ENCODE measurements around the gene NEURL1B. TPM values are rescaled to one million over a fixed set of nuclear protein-coding genes. Genes with fewer than 3 reads are reported as not detected.

Gene NEURL1B
- total and polyA plus RNA-seq, 10 donors, result 0.26 to 2.5 (median 1.2) TPM

- Histone ChIP-seq H3K4me3 (no peak overlapping the region), H3K27me3 (replicated peaks in 1 of 7) (no peaks in the 10 kb centered on the region), H3K27ac (no peak overlapping the region), H3K36me3 (no peaks in the 10 kb centered on the region), H3K4me1 (peaks cover 0 to 24% (median 11%) of the 10 kb centered on the region in 6 donors), H3K9me3 (no peaks in the 10 kb centered on the region)
- no peak for DNase-seq
- TF ChIP-seq POLR2A (IDR thresholded peaks at IDR 0.05) (no peak), CTCF (IDR thresholded peaks at IDR 0.05 in 8 of 11, conservative IDR thresholded peaks at IDR 0.05 in 3 of 11) (no peak), POLR2AphosphoS5 (IDR thresholded peaks at IDR 0.05) (no peak)
- WGBS, 5 donors, result 91 to 99% (median 96%) methylated on average over 11 of the region's 11 CpGs
- intact Hi-C loops (cut with DNase I; ENCODE audit: low total_unique reads), result no loop called here
Measured at GRCh38 chr5:172736508-172737135, 95.6 kb downstream of the NEURL1B start.

- WGBS, 5 donors, result 84 to 94% (median 90%) methylated on average over 6 of the region's 6 CpGs
- H3K27ac ChIP-seq, result no peak overlapping the region
- peaks cover 0 to 39% (median 25%) of the 10 kb centered on the region in 6 donors for H3K4me1 ChIP-seq
- H3K36me3 ChIP-seq, result no peaks in the 10 kb centered on the region
- no peaks in the 10 kb centered on the region for H3K27me3 ChIP-seq (replicated peaks in 1 of 7)
- no peak overlapping the region for H3K4me3 ChIP-seq
- no peaks in the 10 kb centered on the region for H3K9me3 ChIP-seq
- no peak for DNase-seq
- intact Hi-C loops (cut with DNase I; ENCODE audit: low total_unique reads), result no loop called here
- no peak for TF ChIP-seq POLR2A (IDR thresholded peaks at IDR 0.05)
- no peak for TF ChIP-seq POLR2AphosphoS5 (IDR thresholded peaks at IDR 0.05)
- TF ChIP-seq CTCF (IDR thresholded peaks at IDR 0.05 in 8 of 11, conservative IDR thresholded peaks at IDR 0.05 in 3 of 11), result no peak
Measured at GRCh38 chr5:172739375-172739774, 98.3 kb downstream of the NEURL1B start.

GRCh38 chr5:172740428-172741205 is 99.6 kb downstream of the NEURL1B start:
- DNase-seq, result no peak
- H3K9me3 ChIP-seq, result no peaks in the 10 kb centered on the region
- intact Hi-C loops (cut with DNase I; ENCODE audit: low total_unique reads), result no loop called here
- peaks cover 0 to 44% (median 27%) of the 10 kb centered on the region in 6 donors for H3K4me1 ChIP-seq
- peak overlapping the region in 5 of 8 donors; percentile 27 to 79 (median 71) for H3K27ac ChIP-seq
- H3K4me3 ChIP-seq, result no peak overlapping the region
- H3K36me3 ChIP-seq, result no peaks in the 10 kb centered on the region
- no peaks in the 10 kb centered on the region for H3K27me3 ChIP-seq (replicated peaks in 1 of 7)
- WGBS, 5 donors, result 72 to 84% (median 77%) methylated on average over 15 of the region's 15 CpGs
- TF ChIP-seq POLR2A (IDR thresholded peaks at IDR 0.05) (no peak), POLR2AphosphoS5 (IDR thresholded peaks at IDR 0.05) (no peak)

Small RNA genes within 50 kb of the gene (microRNA-seq; reads per million reads assigned to microRNA genes)
- 0 to 0.28 (median 0) reads per million in 3 donors for gene MIR5003

Small RNA genes within 50 kb of the gene (small RNA-seq; reads per million reads assigned to genes)
- gene AC027309.2 (0 reads per million in 4 donors), gene MIR5003 (0 reads per million in 4 donors)

Other genes with a start within 250 kb of the NEURL1B start
- gene SH3PXD2B, start 186.7 kb upstream of the NEURL1B start, total RNA-seq, result 10 to 100 TPM in 5 of 7 donors, 1 to 10 TPM in 2; 5.2 to 31.8 (median 19.8) TPM
- gene SH3PXD2B, start 186.7 kb upstream of the NEURL1B start, polyA plus RNA-seq, result 1 to 10 TPM; 2.0 to 2.7 (median 2.4) TPM
- gene DUSP1, start 129.9 kb downstream of the NEURL1B start, total RNA-seq, result 100 to 1,000 TPM; 197 to 818 (median 376) TPM
- 100 to 1,000 TPM in 1 of 3 donors, 10 to 100 TPM in 2; 46.0 to 116 (median 68.9) TPM for gene DUSP1, start 129.9 kb downstream of the NEURL1B start, polyA plus RNA-seq
- gene ERGIC1, start 193.0 kb downstream of the NEURL1B start, total RNA-seq, result 100 to 1,000 TPM in 6 of 7 donors, 10 to 100 TPM in 1; 96.6 to 166 (median 143) TPM
- gene ERGIC1, start 193.0 kb downstream of the NEURL1B start, polyA plus RNA-seq, result 10 to 100 TPM; 36.9 to 84.6 (median 46.8) TPM

Measured in spleen (tissue), 11 donors.